Brain microvascular endothelial cell (primary cell): ENCODE measurements around the gene TNNT2.

Experiments
- DNase-seq: peaks from one replicate; pipeline ENCODE4 v3.0.0-alpha.2; 2020
- H3K27ac ChIP-seq: fragments of 250-450 bp; sonication (Bioruptor Pico); 2 replicates; pipeline ENCODE4 v1.5.1; 2020; ENCODE audit warnings: mild to moderate bottlenecking, moderate library complexity
- H3K27me3 ChIP-seq: fragments of 250-450 bp; sonication (Bioruptor Pico); replicated peaks from 2 replicates; pipeline ENCODE4 v1.5.1; 2020; ENCODE audit warnings: mild to moderate bottlenecking
- H3K36me3 ChIP-seq: fragments of 250-450 bp; sonication (Bioruptor Pico); replicated peaks from 2 replicates; pipeline ENCODE4 v1.5.1; 2020; ENCODE audit warnings: mild to moderate bottlenecking
- H3K4me3 ChIP-seq: 2 replicates; pipeline ENCODE4 v1.5.1; 2011; ENCODE audit warnings: low read depth, mild to moderate bottlenecking, control low read depth, low read length, moderate library complexity
- CTCF ChIP-seq: IDR thresholded peaks from 2 replicates; pipeline ENCODE4 v1.5.1; 2011; ENCODE audit warnings: low read depth, mild to moderate bottlenecking, moderate library complexity, low read length, control low read depth, inconsistent platforms; ENCODE audit errors: missing control alignments
- in situ Hi-C: cut with HindIII; loops from 2 replicates; pipeline ENCODE4 v1.10.0; 2017; ENCODE audit warnings: low sequenced_read_pairs, low pct_ligation_motif_present

Gene TNNT2

GRCh38 chr1:201397675-201398074, 20.2 kb upstream of the TNNT2 start:
- in situ Hi-C loops = no loop called here
- DNase-seq = no peak
- H3K4me3 ChIP-seq = no peak overlapping the region
- no peak overlapping the region for H3K27ac ChIP-seq
- peaks cover 44% of the 10 kb centered on the region for H3K27me3 ChIP-seq
- no peak for TF ChIP-seq CTCF
- no peaks in the 10 kb centered on the region for H3K36me3 ChIP-seq

GRCh38 chr1:201396861-201397464, 19.5 kb upstream of the TNNT2 start:
- in situ Hi-C loops = no loop called here
- Histone ChIP-seq H3K27me3 (peaks cover 44% of the 10 kb centered on the region), H3K36me3 (no peaks in the 10 kb centered on the region), H3K27ac (no peak overlapping the region), H3K4me3 (no peak overlapping the region)
- TF ChIP-seq CTCF = no peak
- no peak for DNase-seq

GRCh38 chr1:201395936-201396335, 18.5 kb upstream of the TNNT2 start:
- Histone ChIP-seq H3K27me3 (peaks cover 39% of the 10 kb centered on the region), H3K4me3 (no peak overlapping the region), H3K27ac (no peak overlapping the region), H3K36me3 (no peaks in the 10 kb centered on the region)
- no peak for TF ChIP-seq CTCF
- DNase-seq = no peak
- in situ Hi-C loops = no loop called here

- Histone ChIP-seq H3K27ac (no peak overlapping the region), H3K36me3 (no peaks in the 10 kb centered on the region), H3K4me3 (no peak overlapping the region), H3K27me3 (peaks cover 26% of the 10 kb centered on the region)
- TF ChIP-seq CTCF = no peak
- DNase-seq = no peak
- in situ Hi-C loops = no loop called here
Observed at GRCh38 chr1:201394591-201394990, 17.1 kb upstream of the TNNT2 start.

GRCh38 chr1:201393076-201393475, 15.6 kb upstream of the TNNT2 start:
- DNase-seq = no peak
- in situ Hi-C loops = no loop called here

More at GRCh38 chr1:201393076-201393475, 15.6 kb upstream of the TNNT2 start:
- Histone ChIP-seq H3K36me3 (no peaks in the 10 kb centered on the region), H3K4me3 (no peak overlapping the region), H3K27me3 (peaks cover 12% of the 10 kb centered on the region), H3K27ac (no peak overlapping the region)
- no peak for TF ChIP-seq CTCF
